ENCODE measurements around the gene MFN2. TPM values are rescaled to one million over a fixed set of nuclear protein-coding genes. Genes with fewer than 3 reads are reported as not detected.

The MFN2 gene
- total and polyA plus RNA-seq, 2 of the 8 experiments (the other 6 are each of a cell fraction or from before 2014, with no cell fraction given): 34.0 to 62.5 TPM

DNA sequence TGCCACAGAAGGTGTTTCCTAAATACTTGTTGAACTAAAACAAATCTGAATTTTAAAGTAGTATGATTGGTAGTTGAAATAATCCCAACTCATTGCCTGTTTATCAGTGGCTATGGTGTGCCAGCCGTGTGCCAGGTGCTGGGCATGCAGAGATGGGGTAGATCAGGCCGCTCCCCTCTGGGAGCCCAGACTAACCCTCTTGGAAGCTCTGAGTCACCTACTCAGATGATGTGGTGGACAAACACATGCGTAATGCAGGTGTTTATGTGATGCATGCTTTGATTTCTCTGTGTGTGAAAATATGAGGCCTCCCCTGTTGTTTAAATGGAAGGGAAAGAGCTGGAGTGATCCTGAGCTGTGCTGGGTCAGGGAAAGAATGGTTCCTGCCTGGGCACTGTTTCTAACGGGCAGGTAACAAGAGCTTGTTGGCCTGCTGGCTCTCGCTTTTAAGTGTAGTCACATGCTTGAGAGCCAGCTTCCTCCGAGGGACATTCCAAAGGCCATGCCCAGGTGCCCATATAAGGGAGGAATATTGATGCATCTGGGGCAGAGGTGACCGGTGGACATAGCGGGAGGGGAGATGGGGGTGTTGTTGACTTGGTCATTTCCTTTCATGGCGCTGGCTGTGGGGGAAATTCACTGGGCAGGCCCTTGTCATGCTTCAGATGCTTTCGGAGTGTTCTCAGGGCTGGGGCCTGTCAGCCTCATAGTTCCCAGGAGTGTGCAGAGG is 10.2 kb downstream of the MFN2 start:
- Histone ChIP-seq H3K27me3 (replicated peaks in 1 of 4; ENCODE audit: control insufficient read depth in 3 of 4, extremely low read depth in 1 of 4, insufficient read depth in 3 of 4, low read length in 3 of 4) (no peaks in the 10 kb centered on the region), H4K5ac (ENCODE audit: insufficient read length, low read depth, low read length) (no peak overlapping the region), H2AK5ac (ENCODE audit: low read depth, low read length) (no peak overlapping the region), H2BK12ac (ENCODE audit: low read depth, low read length) (no peak overlapping the region), H4K20me1 (replicated peaks in 1 of 2; ENCODE audit: control insufficient read depth in 1 of 2, insufficient read depth in 2 of 2, low read length in 2 of 2) (peaks cover 3 to 17% of the 10 kb centered on the region in 2 experiments), H2AFZ (ENCODE audit: low read length) (no peak overlapping the region), H3K14ac (ENCODE audit: insufficient read length) (no peak overlapping the region), H3K79me2 (ENCODE audit: control insufficient read depth in 1 of 2, insufficient read depth in 2 of 2, low read length in 2 of 2) (peaks cover 6 to 22% of the 10 kb centered on the region in 2 experiments; a peak in 3 of 4 replicates), H3K4me1 (replicated peaks in 1 of 4; ENCODE audit: control insufficient read depth in 3 of 4, insufficient read depth in 4 of 4, low read length in 3 of 4) (no peaks in the 10 kb centered on the region), H3K23me2 (ENCODE audit: low read depth, low read length) (peaks cover 2% of the 10 kb centered on the region; the same call in 1 of the 2 replicates), H3K18ac (ENCODE audit: extremely low read depth, low read length) (no peak overlapping the region), H3K9ac (replicated peaks in 1 of 4; ENCODE audit: extremely low read depth in 1 of 4, low read depth in 3 of 4, low read length in 3 of 4) (no peak overlapping the region), H3K79me1 (ENCODE audit: low read depth, low read length) (peaks cover 5% of the 10 kb centered on the region; the same call in 1 of the 2 replicates), H4K8ac (ENCODE audit: extremely low read depth, insufficient read depth, low read length) (no peak overlapping the region), H3K36me3 (ENCODE audit: control insufficient read depth in 2 of 4, insufficient read depth in 4 of 4, low read length in 3 of 4) (peaks cover 12 to 42% (median 25%) of the 10 kb centered on the region in 4 experiments), H3K4ac (replicated peaks; ENCODE audit: insufficient read length, low read depth, low read length) (no peak overlapping the region), H2BK20ac (ENCODE audit: low read length) (no peak overlapping the region), H3K23ac (ENCODE audit: insufficient read length) (no peak overlapping the region), H3K27ac (ENCODE audit: low read depth, low read length) (no peak overlapping the region), H3K4me2 (ENCODE audit: insufficient read depth in 1 of 2, low read depth in 2 of 2, low read length in 2 of 2) (no peak overlapping the region), H3K4me3 (ENCODE audit: extremely low read depth in 1 of 4, insufficient read depth in 2 of 4, low read depth in 3 of 4, low read length in 4 of 4) (no peak overlapping the region), H3K56ac (replicated peaks; ENCODE audit: insufficient read length, low read depth, low read length) (no peak overlapping the region), H4K91ac (replicated peaks; ENCODE audit: insufficient read length, low read length) (no peak overlapping the region), H3K9me3 (ENCODE audit: insufficient read depth in 2 of 2, low read depth in 1 of 2, low read length in 1 of 2) (no peaks in the 10 kb centered on the region), H2BK120ac (replicated peaks; ENCODE audit: low read depth, low read length) (no peak overlapping the region), H2BK15ac (ENCODE audit: low read length) (no peak overlapping the region), H2BK5ac (ENCODE audit: low read depth, low read length) (no peak overlapping the region; the same call in 1 of the 2 replicates)
- no peak for FAIRE-seq
- CTCF ChIA-PET (ENCODE audit: partially characterized antibody): interaction anchor here (0.5 to 1.9 kb wide), 3 partner anchors 10 to 83 kb away, joined by 3 to 5 read pairs (median 4); no protein-coding TSS in a partner anchor
- WGBS, 2 experiments (ENCODE audit: extremely low coverage in 1 of 2, insufficient coverage in 1 of 2, insufficient read length in 1 of 2, insufficient replicate concordance in 2 of 2, low coverage in 1 of 2, low lambda C conversion rate in 2 of 2, missing lambda C conversion rate in 1 of 2): 91% methylated on average over 10 of the region's 10 CpGs; no CpG with 5 or more reads in 1 of the 2 experiments
- POLR2A ChIA-PET (ENCODE audit: partially characterized antibody): interaction anchor here (0.6 to 2.9 kb wide), 9 partner anchors 8 to 932 kb away, joined by 3 to 13 read pairs (median 6); partner anchors contain the start of genes MFN2 and MIIP
- DNase-seq (ENCODE audit: low read depth in 1 of 2, low spot score in 2 of 2): no peak
- TF ChIP-seq RFX5 (IDR thresholded peaks at IDR 0.05; ENCODE audit: borderline replicate concordance, low read depth, low read length) (no peak), JUN (IDR thresholded peaks at IDR 0.05; ENCODE audit: low read depth, low read length) (no peak), CEBPB (IDR thresholded peaks at IDR 0.05; ENCODE audit: low read depth, low read length) (no peak), SIN3A (conservative IDR thresholded peaks at IDR 0.05 in 1 of 2, IDR thresholded peaks at IDR 0.05 in 1 of 2; ENCODE audit: low read depth in 1 of 2, low read length in 2 of 2) (no peak), TEAD4 (IDR thresholded peaks at IDR 0.05; ENCODE audit: low read depth, low read length) (no peak), BCL11A (IDR thresholded peaks at IDR 0.05; ENCODE audit: low read depth in 2 of 2, low read length in 2 of 2) (no peak), KDM4A (IDR thresholded peaks at IDR 0.05; ENCODE audit: low read depth, low read length, severe bottlenecking) (no peak)
- TF ChIP-seq, protein P1, sequence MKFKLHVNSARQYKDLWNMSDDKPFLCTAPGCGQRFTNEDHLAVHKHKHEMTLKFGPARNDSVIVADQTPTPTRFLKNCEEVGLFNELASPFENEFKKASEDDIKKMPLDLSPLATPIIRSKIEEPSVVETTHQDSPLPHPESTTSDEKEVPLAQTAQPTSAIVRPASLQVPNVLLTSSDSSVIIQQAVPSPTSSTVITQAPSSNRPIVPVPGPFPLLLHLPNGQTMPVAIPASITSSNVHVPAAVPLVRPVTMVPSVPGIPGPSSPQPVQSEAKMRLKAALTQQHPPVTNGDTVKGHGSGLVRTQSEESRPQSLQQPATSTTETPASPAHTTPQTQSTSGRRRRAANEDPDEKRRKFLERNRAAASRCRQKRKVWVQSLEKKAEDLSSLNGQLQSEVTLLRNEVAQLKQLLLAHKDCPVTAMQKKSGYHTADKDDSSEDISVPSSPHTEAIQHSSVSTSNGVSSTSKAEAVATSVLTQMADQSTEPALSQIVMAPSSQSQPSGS (IDR thresholded peaks at IDR 0.05; ENCODE audit: low read length): no peak
- TF ChIP-seq, protein P2, sequence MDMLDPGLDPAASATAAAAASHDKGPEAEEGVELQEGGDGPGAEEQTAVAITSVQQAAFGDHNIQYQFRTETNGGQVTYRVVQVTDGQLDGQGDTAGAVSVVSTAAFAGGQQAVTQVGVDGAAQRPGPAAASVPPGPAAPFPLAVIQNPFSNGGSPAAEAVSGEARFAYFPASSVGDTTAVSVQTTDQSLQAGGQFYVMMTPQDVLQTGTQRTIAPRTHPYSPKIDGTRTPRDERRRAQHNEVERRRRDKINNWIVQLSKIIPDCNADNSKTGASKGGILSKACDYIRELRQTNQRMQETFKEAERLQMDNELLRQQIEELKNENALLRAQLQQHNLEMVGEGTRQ (IDR thresholded peaks at IDR 0.05; ENCODE audit: low read length): no peak

Data from H1 (cell line).